HG02840 (cell line): ENCODE results near the gene TCEA3.
"Not testable (repeated sequence)": the region's sequence is repeated elsewhere in the genome, so short reads cannot be mapped to it uniquely, and the experiment has no call there.

Source experiments
- ATAC-seq: cut with Tn5 transposase; IDR thresholded peaks from one replicate; pipeline ENCODE4 v1.9.1; 2021; ENCODE audit warnings: mild to moderate bottlenecking, moderate library complexity, moderate number of reproducible peaks; ENCODE audit not compliant: unreplicated experiment, low FRiP score

The TCEA3 gene

DNA sequence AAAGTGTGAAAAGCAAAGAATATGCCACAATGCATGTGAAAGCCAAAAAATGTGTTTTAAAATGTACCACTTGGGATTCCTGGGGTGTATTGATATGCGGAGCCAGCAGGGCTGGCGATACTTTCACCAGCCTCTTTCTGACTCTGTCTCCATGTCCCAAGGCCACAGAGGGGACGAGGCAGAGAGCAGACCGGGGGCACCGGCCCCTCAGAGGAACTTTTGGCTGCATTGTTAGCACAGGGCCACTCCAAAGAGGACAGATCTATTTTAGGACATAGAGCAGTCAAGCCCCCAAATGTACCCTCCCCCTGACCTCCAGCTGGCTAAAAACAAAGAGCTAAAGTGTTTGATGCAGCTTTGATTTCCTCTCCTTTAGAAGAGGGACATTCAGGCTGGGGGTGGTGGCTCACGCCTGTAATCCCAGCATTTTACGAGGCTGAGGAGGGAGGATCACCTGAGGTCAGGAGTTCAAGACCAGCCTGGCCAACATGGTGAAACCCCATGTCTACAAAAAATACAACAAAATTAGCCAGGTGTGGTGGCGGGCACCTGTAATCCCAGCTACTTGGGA lies 29.3 kb downstream of the TCEA3 start:
- no peak for ATAC-seq

DNA sequence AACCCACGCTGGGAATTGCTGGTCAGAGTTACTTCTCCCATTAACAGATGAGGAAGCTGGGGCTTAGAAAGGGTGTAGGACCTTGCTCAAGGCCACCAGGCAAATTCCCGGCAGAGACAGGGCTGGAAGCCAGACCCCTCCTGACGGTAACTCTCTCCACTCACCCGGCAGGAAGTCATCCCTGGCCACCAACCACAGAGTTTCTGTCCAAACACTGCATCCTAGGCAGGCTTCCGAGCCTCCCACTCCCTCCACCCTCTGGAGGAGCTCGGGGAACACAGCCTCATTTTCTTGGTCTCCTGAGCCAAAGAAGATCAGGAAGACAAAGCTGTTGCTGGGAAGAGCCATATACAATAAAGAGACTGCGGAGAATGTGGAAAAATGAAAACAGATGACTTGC lies 29.9 kb downstream of the TCEA3 start:
- no peak for ATAC-seq

DNA sequence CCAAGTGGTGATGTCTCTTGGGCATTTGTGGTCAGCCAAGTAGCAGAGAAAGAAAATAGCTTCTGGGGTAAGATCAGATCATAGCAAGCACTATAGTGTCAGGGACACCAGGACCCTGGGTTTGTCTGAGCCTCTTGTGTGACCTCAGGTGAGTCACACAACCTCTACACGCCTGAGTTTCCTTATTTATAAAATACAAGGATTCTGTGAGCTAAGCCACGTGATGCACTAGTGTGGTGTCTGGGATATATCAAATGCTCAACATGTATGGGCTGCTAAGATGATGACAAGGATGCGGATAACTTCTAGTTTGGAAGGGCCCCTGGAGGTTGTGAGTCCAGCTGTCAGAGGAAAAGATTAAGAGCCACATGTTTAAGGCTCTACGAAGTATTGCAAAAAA lies 30.4 kb downstream of the TCEA3 start:
- no peak for ATAC-seq

DNA sequence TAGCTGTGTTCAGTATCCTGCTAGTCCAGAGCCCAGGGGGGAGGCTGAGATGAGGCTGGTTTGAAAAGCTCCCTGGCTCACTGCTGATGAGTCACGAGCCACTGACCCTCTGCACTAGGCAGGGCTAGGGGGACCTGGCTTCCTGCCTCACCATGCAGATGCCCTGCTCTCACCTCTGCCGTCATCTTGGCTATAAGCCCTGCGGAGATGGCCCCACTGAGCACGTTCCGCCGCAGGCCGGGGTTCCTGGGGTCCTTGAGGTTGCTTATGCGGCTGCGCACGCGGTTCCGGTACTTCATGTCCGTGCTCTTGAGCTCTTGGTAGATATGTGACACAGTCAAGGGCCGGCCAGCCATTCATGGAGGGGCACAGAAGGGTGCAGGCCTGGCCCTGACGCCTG lies 30.8 kb downstream of the TCEA3 start:
- no peak for ATAC-seq

DNA sequence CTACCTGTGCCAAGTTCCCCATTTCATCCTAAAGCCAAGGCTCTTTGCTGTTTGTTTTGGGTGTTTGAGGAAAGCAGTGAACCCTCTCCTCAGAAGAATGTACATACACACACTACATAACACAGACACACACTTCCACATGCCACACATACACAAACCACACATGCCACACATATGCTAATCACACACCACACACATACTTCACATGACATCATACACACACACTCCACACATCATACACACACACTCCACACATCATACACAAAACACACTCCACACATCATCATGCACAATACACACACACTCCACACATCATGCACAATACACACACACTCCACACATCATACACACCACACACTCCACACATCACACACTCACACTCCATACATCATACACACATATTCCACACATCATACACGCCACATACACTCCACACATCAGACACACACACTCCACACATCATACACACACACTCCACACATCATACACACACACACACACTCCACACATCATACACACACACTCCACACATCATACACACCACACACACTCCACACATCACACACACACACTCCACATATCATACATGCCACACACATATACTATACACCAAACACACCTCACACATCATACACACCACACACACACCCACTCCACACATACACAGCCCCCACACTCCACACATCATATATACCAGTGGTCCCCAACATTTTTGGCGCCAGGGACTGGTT lies 32.3 kb downstream of the TCEA3 start:
- ATAC-seq, result no peak

DNA sequence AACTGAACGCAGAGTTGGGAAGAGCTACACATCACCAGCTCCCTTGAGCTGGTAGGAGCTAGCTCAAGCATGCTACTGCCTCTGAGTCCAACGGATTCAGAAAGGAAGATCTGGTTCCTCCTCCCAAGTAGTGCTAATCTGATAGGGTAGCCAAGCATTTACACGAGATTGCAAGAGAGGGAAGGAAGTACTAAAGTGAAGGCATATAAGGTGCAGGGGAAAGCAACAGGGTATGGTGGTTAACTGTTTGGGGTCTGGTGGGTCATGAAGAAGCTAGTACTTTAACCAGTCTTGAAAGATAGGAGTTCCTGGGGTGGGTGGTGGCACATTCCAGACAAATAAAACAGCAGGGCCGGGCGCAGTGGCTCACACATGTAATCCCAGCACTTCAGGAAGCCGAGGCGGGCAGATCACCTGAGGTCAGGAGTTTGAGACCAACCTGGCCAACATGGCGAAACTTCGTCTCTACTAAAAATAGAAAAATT lies 34.7 kb downstream of the TCEA3 start:
- ATAC-seq, result no peak

DNA sequence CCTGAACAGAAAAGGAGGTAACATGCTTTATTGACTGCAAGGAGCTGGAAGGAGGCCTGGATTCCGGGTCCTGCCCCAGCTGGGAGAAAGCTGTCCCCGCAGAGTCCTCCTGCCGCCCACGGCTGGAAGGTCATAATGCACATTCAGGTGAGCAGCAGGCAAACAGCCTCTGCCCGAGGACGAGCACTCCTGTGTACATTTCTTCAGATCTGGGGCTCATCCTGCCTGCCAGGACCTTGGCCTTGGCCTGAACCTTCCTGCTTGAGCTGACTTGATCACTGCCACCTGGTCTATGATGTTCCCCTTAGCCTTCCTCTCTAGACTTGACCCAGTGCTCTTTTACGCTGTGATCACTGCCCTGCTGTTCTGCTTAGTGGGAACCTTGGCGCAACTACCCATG lies 37.1 kb downstream of the TCEA3 start:
- no peak for ATAC-seq

DNA sequence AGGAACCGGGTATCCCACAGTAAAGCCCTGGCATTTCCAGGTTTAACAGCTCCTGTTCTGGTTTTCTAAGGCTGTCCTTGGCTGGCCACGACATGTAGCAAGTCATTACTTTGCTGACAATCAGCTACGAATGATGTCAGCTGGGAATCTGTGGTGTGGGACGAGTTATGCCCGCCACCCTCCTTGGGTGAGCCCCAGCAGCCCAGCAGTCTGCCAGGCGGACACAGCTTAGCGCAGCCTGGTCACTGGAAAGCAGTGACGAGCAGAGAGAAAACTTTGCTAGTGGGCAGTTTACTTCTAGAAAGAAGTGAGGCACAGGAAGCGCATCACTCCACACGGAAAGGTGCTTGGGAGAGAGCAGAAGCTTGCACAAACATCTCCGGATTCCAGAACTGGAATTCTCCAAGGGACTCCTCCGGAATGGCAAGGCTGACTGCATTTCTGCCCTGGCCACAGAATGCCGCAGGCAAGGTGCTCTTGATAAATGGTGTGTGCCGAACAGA lies 39.4 kb downstream of the TCEA3 start:
- no peak for ATAC-seq

DNA sequence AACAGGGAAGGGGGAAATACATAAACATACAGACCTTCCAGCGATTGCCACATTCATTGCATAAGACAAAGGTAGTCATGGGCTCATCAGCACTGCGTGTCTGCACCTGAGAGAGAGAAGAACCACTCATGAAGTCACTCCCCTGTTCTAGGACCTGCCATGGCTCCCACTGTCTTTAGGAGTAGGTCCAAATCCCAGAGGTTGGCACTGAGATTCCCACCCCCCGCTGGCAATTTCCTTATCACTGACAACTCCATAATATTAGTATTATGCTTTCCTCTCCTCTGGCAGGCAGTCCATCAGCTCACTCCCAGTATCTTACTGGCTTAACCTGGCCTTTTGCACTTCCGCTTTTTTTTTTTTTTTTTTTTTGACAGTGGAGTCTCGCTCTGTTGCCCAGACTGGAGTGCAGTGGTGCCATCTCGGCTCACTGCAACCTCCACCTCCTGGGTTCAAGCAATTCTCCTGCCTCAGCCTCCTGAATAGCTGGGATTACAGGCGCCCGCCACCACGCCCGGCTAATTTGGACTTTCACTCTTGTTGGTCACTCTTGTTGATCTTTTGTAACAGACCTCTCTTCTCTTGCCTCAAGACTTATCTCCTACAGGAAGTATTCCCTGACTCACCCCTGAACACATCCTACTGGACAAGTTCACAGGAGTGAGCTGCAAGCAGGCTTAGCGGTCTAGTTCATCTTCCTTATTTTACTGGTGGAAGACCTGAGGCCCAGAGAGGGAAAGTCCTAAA lies 40.1 kb downstream of the TCEA3 start:
- no peak for ATAC-seq

DNA sequence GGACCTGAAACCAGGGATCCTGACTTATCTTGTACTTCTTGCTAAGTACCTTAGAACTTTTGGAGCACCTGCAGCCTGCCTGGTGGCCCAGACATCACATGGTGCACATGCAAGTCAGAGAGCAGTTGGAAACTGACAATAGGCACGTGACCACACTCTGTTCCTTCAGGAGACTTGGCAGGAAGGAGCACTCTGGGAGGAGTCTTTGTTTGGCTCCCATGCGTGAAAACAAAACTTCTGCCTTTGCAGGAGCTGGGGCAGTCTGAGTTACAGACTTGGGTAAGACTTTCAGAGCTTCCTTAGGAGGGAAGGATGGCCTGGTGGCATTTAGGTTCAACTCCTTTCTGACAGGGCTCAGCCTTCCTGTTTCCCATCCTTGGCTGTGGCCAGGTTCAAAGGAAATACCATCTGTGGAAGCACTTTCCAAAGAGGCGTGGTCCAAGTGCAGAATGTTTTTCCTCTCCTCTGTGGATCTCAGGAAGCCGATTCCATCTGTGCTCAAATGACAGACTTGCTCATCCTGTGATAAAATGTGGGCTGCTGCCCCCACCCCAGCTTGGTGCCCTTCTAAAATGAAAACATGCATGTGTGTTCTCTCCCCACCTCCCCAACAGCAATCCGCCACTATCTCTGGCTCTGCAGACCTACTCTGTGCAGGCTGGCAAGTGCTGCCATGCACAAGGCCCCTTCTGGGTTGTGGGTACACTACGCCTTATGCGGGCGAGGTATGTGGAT lies 40.8 kb downstream of the TCEA3 start:
- no peak for ATAC-seq

DNA sequence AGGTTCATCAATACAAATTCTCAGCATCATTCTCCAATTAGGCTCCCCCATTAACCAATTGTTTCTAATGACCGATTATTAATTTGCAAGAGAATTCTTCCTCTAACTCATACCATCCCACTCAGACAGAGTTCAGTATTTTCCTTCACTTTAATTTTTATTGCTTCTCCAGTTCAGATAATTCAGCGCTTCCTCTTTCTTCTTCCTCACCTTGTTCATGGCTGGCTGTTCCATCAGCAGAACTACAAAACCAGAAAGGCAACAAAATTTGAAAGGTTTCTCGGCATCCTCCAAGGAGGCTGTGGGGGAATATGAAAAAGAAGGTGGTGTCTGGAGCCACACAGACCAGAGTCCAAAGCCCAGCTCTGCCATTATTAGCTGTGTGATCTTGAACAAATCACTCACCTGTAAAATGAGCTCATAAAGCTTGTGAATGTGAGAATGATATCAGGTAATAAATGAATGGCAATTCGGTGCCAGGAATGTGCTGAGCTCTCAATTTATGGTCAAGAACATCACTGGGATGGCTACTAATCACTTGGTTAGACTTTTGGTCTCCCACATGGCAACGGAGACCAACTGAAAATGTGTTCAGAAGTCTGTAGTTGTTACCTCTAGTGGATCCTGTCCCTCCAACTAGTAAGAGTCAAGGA lies 43.2 kb downstream of the TCEA3 start:
- no peak for ATAC-seq

DNA sequence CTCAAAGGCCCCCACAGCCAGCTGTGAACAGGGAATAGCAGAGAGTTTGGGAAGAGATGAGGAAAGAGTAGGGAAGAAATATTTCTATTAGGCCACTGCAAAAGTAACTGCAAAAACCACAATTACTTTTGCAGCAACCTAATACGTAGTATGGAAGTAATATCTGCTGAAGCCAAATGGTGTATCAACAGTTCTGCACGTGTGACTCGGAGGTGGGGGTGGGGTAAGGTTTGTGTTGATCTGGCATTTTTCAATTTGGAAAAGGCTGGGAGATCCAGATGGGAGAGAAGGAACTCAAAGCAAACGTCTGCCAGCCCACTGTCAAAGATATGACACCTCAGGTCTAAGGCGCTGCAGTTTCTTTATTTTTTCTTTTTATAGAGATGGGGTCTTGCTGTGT lies 43.8 kb downstream of the TCEA3 start:
- no peak for ATAC-seq

DNA sequence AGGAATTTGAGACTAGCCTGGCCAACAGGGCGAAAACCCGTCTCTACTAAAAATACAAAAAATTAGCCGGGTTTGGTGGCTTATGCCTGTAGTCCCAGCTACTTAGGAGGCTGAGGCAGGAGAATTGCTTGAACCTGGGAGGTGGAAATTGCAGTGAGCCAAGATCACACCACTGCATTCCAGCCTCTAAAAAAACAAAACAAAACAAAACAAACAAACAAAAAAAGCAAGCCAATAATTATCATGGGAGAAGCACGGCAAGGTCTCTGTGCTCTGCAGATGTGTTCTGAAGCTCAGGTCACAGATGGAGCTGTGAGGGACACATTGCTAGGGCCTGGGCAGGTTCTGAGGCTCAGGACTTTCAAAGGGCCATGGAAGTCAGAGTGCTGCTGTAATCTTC lies 44.3 kb downstream of the TCEA3 start:
- not testable (repeated sequence) for ATAC-seq

DNA sequence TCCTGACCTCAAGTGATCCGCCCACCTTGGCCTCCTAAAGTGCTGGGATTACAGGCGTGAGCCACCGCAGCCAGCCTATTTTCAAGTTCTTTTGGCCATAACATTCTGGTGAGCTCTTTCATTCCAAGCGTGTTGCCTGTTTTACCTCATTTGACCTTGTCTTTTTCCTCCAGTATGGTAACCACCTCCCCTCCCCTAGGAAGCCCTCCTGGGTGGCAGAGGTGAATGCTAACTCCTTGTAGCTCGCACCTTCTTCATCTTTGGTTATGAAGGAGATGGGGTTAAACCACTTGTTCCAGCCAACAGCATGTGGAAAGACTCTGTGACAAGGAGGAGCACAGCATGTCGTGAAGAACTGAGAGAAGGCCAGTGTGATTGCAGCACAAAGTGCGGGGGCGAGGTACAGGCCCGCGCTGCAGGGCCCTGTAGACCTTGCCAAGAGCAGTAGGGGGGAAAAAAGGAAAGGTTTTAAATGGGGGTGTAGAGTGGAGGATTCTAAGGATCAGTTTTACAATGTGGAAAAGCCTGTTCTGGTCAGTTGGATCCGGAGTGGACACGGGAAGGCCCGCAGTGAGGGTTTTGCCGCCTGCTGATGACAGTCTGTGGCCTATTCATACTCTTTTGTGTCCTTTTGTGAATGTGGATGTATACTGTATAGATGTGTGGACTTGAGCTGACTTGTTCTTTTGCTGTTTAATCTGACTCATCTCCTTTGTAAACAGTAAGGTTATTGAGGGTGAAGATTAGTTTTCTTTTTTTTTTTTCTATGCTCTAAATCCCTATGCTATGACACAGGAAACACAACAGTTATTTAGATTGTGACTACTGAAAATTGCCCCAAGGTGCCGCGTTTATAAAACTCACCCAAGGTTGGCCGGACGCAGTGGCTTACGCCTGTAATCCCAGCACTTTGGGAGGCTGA lies 47.4 kb downstream of the TCEA3 start:
- ATAC-seq, result no peak

DNA sequence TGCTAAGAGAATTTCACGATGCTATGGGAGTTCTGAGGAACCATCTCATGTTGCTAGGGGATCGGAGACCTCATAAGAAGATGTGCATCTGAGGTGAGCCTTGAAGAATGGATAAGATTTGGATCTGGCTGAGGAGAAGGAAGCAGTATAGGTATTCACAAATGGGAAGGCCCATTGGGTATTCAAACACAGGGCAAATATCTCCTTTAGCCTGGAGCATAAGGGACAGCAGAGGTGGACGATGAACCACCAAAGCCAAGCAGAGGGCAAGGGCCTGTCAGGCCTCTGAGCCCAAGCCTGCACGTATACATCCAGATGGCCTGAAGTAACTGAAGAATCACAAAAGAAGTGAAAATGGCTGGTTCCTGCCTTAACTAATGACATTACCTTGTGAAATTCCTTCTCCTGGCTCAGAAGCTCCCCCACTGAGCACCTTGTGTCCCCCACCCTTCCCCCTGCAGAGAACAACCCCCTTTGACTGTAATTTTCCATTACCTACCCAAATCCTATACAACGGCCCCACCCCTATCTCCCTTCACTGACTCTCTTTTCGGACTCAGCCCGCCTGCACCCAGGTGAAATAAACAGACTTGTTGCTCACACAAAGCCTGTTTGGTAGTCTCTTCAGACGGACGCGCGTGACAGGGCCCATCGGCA lies 50.3 kb downstream of the TCEA3 start:
- not testable (repeated sequence) for ATAC-seq

DNA sequence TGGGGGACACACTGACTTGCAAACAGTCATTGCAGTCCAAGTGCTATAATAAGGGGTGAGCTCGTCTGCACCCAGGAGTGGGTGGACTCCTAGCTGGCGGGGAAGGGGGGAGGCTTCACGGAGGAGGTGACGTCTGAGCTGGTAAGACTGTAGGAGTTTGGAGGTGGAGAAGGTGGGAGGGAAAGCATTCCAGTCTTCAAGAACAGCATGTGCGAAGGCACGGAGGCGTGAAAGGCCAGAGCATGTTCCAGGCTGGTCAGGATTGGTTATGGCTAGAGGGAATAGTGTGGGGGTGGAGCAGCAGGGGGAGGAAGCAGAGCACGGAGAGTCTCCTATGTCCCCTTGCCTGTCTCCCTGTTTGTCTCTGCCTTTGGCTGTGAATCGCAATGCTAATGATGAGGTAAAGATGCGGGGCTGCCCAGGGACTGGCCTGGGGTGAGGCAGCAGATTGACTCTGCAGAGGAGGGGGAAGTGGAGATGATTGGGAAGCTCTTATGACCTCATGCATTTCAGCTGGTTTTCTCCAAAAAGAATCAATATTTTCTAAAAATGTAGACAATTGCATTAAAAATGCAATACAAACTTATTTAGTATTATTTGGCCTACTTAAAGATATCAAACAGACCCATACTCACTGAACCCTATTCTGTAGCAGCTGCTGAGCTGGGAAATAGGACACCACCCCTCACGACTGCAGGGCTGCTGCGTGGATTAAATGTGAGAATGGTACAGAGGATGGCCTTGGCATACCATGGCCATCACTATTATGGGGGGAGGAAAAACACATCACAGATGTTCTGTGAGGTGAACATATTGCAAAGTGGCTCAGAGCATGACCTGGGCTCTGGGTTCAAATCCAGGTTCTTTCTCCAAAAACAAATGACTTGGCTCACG lies 52.3 kb downstream of the TCEA3 start:
- ATAC-seq, result no peak

DNA sequence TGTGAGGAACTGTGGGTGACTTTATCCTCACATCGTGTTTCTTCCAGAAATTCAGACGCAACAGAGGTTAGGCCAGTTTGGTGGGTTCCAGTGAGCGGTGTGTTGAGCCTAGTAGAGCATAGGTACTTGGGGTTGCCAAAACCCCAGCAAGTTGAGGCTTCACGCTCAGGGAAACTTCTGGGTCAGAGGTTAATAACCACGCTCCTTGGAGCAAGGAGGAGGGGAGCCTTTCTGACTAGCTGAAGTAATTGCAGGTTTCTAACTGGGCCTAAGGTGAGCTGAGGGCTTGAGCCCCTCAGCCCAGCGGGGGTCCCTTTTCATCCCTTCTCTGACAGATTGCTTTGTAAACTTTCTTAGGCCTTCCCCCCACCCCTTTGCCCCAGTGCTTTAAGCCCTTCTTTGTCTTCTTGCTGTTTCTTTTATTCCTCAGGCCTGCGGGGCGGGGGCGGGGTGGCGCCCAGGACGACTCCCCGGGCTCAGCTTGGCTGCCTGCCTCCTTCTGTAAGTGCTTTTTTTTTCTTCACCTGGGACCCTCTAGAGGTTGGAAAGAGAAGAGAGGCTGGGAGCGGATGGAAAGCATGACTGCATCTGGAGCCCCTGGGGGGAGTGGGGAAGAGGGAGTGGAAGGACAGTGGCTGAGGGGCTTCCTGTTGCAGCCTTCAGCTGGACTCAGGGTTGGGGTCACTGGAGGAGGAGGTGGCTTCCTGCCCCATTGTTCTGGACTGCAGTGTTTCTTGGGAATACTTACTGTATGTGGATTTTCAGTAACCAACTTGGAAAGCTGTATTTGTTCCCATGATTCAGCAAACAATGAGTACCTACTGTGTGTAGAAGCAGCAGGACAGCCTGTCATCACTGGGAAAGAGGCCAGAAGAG lies 53.6 kb downstream of the TCEA3 start:
- ATAC-seq, result no peak
